ENCODE measurements around the gene HUS1B.
A peak's percentile ranks its signal among the peaks of the same experiment; 100 is the strongest.

The HUS1B gene

DNA sequence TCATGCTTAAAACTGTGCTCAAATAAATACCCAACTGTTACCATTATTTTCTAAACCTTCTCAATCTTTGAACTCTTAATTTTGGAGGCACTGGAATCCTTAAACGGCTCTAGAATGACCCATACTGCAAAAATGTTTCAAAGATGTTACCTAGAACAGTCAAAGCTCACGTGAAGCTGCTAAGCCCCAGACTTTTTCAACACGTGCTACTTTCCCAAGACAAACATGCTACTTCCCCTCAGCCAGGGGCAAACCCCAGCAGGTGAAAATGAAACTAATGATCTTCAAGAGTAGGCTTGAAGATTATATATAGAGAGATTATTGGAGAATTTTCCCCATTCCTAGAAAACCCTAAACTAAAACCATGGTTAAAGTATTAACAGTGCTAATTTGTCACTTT, 28.1 kb downstream of the HUS1B start:
- DNase-seq (ENCODE audit: insufficient read length, low spot score): no peak
- FAIRE-seq: no peak

DNA sequence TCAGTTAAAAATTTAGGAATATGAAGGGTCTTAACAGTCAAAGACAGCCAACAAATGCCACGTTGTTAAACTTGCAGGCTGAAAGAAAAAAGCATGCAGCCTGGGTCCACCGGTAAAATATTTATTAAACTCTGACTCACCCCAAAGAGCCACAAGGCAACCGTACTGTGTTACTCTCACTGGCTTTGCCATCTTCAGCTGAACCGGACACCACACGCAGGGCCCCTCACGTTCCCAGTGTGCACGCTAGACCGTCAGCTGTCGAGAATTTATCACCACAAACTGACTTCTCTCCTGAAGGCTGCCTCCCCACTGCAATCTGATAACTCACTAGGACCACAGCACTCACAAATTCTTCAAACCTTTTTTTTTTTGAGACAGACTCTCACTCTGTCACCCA, 30.7 kb downstream of the HUS1B start:
- DNase-seq (ENCODE audit: insufficient read length, low spot score): peak; percentile 57
- FAIRE-seq: no peak

DNA sequence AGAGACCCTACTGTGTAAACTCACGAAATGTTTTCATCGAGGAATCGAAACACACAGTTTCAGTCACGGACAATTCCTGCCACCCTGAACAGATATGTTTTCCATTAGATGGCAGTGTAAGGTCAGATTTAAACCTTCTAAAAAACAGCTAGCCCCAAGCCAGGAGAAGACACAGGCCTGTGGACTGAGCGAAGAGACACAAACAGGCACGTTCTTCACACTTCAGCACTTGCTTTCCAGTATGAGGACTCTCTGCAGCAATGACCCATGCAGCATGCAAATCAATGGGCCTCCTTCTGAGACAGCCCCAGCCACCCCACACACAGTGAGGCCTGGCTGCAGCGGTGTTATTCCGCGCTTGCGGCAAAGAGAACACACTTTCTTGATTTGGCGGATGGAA, 31.9 kb downstream of the HUS1B start:
- no peak for FAIRE-seq
- peak; percentile 48 for DNase-seq (ENCODE audit: insufficient read length, low spot score)

DNA sequence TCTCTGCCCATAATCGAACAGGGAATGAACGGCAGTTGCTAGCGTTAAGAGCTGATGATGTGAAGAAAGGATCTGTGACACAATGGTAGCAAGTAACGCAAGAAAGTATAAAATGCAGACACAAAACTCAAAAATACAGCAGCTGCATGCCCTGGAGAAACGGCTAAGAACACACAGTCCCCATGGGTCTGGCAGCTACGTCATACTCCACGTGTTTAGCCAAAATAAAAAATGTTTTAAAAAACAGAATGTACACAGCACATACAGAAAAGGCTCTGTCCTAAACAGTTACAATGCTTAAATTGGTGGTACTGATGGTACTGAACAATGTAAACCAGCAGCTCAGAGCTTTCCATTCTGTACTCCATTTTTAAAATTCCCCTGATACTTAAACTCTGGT, 34.4 kb downstream of the HUS1B start:
- no peak for DNase-seq (ENCODE audit: insufficient read length, low spot score)
- FAIRE-seq: no peak

DNA sequence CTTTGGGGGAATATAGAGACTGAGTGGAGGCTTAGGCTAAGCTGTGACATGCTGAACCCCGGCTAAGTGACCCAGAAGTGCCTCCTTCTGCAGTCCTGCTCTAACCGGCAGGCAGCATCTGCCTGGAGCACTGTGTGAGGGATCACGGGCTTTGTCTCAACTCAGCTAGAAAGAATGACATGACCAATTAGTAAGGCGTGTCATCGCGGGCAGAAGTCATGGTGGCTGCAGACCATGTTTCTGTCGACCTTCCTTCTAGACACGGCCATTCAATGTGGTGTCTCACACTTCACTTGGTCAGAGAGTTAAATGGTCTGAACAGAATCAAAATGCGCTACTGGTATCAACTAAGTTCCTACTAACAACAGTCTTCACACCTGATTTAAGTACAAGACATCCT, 35.0 kb downstream of the HUS1B start:
- FAIRE-seq (no peak), DNase-seq (ENCODE audit: insufficient read length, low spot score) (no peak)

DNA sequence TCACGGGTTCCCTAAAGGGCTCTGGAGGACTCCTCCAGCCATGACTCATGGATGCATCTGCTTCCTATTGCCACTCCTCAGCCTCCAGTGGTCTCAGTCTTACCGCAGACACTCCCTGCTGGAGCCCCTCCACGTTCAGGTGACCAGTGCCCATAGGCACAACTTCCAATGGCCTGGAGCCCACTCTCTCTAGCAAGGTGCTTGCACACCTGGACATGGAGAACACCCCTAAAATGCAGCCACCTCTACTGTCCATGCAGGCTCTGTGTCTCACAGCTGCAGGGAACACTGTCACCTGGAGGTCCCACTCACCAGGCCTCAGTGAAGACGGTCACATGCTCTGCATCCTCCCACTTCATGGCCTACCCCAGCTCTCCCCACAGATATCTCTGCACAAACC, 36.0 kb downstream of the HUS1B start:
- FAIRE-seq: no peak
- no peak for DNase-seq (ENCODE audit: insufficient read length, low spot score)

DNA sequence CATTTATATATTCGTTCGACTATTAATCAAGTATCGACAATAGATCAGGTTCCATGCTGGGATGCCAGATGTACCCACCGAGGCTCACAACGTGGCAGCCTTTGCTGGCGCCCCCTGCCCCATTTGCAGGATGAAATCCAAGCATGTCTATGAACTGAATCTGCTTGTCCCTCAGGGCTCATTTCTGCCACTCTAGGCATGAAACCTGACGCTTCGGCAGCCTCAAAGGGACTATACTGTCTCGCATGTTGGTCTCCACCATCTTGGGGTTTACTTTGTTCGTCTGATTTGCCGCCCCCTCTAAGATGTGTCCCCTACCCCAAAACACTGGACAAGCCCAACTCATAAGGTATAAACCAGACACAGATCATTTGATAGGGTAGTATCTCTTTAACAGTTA, 36.7 kb downstream of the HUS1B start:
- FAIRE-seq (no peak), DNase-seq (ENCODE audit: insufficient read length, low spot score) (no peak)

DNA sequence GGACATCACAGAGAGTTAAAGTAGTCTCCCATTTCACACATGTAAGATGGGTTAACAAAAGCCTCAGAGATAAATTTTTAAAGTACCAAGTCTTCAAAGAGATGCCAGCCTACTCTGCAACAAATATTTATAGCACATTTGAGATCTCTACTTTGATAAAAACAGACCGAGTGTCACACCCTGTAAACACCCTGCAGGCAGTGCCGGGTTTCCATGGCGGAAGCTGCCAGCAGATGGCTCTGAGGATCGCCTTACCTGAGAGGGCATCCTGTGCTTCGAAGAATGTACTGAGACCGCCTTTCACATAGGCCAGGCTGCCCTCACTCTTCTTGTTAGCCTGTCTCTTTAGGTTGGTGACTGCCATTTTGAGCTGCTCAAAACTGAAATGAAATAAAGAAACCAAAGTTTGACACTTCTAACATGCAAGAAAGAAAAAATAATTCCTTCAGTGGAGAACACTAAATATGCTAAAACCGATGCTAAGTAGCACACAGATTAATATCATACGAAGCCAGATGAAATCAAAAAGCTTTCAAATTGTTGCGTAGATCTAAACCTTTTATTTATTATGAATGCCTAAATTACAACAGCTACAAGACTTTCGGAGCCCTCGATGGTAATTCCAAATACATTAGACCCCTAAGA, 39.3 kb downstream of the HUS1B start:
- DNase-seq (ENCODE audit: insufficient read length, low spot score) (peak; percentile 8), FAIRE-seq (no peak)

DNA sequence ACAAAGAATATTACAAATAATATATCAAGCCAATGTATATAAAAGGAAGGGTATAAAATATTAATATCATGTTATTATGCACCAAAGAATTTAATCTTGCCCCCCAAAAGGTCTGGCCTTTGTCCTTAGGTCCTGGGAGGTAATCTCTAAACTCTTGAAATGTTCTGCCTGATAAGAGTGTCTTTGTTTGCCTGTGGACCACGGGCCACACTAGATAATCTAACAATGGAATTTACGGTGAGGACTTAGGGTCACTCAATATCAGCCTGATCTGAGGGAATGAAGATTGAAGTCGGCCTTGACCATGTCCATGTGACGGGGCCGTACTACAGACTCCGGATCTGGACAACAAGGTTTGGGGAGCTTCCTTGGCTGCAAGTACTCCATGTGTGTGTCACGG, 42.9 kb downstream of the HUS1B start:
- DNase-seq (ENCODE audit: insufficient read length, low spot score): no peak
- no peak for FAIRE-seq

DNA sequence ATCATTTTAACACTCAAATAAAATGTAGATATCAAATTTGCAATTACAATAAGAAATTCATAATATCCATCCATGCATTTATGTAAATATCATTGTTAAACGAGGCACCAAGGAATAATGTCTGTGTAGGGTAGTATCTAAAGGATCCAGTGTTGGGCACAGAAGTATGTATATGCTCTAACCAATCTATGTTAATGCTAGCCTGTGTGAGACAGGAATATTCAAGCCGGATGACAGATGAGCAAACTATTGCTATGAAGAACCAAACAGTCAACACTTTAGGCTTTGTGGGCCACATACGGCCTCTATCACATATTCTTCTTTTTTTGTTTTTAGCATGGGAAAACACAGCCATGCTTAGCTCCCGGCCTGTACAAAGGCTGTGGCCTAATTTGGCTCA, 45.0 kb downstream of the HUS1B start:
- DNase-seq (ENCODE audit: insufficient read length, low spot score): no peak
- no peak for FAIRE-seq

DNA sequence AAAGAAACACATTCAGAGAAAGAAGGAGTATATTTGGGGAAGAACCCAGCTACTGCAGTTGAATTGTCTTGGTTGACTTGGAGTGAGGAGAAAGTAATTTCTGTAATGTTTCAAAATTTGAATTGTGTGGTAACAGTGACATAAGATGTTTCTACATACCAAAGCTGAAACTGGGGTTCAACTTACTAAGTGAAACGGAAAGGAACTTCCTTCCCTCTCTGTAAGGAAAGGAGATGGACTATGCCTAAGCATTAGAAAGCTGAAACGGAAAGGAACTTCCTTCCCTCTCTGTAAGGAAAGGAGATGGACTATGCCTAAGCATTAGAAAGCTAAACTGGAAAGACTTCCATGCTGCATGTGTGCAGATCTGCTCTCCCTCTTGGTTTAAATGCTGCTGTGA, 46.0 kb downstream of the HUS1B start:
- no peak for DNase-seq (ENCODE audit: insufficient read length, low spot score)
- FAIRE-seq: peak; percentile 13

DNA sequence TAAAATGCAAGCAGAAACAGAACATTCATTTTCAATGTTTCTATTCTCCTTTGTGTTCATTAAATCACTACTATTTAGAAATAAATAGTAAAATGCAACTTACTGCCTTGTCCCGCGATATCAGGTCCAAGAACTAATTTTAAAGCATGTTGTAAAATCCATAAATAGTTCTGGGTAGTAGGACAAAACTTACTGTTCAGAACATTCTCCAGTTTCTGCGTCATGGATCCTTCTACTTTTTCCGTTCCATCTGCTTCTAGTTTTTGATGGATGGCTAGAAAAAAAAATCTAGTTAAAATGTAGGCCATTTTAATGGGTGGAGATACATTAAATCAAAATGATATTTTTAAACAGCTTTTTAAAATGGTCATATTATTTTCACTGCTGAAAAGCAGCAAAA, 47.0 kb downstream of the HUS1B start:
- DNase-seq (ENCODE audit: insufficient read length, low spot score): no peak
- FAIRE-seq: no peak

DNA sequence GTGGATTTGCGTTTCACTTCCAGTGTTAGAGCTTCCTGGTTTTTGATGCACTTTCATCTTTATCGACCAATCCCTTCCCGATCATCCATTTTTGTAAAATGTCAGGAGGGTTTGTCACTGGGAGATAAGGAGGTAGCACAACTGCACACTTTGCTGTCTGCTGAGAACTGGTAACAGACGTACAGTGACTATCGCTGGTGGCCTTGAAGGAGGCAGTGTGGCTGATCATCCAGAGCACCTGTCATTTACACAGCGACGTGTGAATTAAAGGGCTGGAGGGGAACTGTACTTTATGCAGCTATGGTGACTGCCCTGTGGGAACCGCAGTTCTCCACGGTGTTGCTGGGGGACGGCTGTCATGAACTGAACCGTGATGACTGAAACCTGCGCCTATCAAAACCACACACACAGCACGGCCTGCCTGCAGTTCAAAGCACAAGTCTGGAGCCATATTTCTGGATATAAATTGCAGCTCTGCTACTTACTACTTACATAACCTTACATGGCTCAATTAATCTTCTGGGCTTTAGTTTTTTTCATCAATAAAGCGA, 50.0 kb downstream of the HUS1B start:
- FAIRE-seq (no peak), DNase-seq (ENCODE audit: insufficient read length, low spot score) (no peak)

All from HTR-8/SVneo (cell line).